Measurements from ENCODE around the gene NEURL1B.

The NEURL1B gene

DNA sequence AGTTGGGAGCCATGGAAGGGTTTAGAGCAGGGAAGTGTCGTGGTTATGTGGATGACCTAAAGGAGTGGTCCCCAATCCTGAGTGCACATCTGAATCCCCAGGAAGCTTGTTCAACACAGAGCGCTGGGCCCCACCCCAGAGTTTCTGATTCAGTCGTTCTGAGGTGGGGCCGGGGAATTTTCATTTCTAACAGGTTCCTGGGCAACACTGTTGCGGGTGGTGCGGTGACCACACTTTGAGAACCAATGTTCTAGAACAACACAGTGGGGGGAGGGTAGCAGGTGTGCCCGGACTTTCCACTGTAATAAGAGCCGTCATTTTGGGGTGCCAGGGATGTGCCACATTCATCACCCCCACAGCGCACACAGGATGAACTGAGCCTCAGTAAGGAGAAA, 90.6 kb downstream of the NEURL1B start:
- DNase-seq (ENCODE audit: low read depth), result no peak
- TF ChIP-seq, protein P1, sequence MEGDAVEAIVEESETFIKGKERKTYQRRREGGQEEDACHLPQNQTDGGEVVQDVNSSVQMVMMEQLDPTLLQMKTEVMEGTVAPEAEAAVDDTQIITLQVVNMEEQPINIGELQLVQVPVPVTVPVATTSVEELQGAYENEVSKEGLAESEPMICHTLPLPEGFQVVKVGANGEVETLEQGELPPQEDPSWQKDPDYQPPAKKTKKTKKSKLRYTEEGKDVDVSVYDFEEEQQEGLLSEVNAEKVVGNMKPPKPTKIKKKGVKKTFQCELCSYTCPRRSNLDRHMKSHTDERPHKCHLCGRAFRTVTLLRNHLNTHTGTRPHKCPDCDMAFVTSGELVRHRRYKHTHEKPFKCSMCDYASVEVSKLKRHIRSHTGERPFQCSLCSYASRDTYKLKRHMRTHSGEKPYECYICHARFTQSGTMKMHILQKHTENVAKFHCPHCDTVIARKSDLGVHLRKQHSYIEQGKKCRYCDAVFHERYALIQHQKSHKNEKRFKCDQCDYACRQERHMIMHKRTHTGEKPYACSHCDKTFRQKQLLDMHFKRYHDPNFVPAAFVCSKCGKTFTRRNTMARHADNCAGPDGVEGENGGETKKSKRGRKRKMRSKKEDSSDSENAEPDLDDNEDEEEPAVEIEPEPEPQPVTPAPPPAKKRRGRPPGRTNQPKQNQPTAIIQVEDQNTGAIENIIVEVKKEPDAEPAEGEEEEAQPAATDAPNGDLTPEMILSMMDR (conservative IDR thresholded peaks at IDR 0.05; ENCODE audit: low read depth, low read length), result no peak
- no peak overlapping the region for H3K4me3 ChIP-seq (ENCODE audit: low read length)

DNA sequence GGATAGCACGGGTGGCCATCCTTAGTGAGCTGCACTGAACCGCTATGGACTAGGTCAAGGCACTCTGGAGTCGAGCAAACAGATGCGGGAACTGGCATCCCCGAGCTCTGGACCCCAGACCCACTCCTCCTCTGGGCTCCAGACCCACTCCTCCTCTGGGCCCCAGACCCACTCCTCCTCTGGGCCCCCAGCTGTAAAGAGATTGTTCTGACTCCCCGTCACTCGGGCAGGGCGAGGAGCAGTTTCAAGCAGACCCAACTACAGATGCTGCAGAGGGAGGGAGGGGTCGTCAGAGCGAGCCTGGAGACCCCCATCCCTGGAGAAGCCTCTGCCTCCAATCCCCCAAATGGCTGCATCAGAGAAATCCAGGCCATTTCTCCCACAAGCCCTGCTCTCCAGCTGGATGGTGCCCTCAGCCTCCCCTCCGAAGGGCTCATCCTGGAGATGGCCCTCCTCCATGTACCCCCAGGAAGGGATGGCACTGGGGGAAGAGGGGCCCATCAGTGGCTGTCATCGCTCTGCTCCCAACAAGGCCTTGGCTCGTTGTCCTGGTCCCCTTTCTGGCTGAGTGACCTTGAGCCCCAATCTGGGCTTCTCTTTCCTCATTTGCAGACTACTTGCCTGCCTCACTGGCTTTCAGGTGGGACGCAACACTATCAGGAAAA, 91.3 kb downstream of the NEURL1B start:
- TF ChIP-seq, protein P1 (conservative IDR thresholded peaks at IDR 0.05; ENCODE audit: low read depth, low read length), result no peak
- H3K4me3 ChIP-seq (ENCODE audit: low read length), result no peak overlapping the region
- no peak for DNase-seq (ENCODE audit: low read depth)

DNA sequence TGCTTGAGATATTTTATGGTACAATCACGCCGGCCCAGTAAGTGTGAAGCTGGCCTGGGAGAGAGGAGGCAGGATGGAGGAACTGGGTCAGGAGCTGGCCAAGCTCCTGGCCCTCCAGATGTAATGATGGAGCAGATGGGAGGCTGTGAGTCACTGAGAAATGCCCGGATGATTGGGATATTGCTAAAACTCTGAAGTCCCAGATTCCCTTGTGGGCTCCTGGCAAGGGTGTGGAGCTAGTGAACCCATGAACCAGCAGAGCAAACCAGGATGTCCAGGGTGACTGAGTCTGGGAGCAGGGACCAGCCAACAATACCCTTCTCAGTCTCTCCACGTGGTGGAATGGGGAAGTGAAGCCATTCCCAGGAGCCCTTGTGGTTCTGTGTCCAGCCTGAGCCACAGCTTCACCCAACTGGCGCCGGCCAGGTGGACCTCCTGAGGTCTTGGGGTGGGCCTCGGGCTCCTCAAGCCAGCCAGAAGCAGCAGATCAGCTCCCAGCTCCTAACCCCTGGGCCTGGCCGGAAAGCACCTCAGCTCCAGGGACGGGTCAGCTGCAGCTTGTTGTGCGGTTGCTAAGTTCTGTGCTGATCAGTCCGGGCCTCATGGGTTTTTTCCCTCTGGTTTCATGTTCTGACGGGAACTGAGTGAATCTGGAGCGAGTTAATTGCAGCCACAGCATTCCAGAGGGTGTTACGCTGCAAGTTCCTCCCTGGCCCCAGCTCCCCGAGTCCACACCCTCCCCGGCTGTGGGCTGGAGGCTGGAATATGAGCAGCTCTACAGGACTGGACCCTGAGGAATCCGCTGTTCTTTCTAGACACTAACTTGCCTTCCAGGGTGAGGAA, 92.3 kb downstream of the NEURL1B start:
- peak; percentile 100 for DNase-seq (ENCODE audit: low read depth)
- TF ChIP-seq, protein P1 (conservative IDR thresholded peaks at IDR 0.05; ENCODE audit: low read depth, low read length), result no peak
- no peak overlapping the region for H3K4me3 ChIP-seq (ENCODE audit: low read length)

DNA sequence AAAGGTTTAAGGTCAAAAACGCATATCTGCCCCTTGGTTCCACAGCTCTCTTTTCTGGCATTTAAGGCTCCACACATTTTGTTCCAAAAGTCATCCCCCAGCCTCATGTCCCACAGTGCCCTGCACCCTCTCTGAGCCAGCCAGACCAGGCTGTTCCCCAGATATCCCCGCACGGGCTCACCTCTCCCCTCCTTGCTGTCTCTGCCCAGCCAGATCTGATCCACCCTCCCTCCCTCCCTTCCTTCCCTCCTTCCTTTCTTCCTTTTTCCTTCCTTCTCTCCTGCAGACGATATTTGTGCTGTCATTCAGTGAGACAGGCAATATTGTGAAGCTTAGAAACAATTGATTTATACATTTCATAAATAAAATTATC, 92.9 kb downstream of the NEURL1B start:
- no peak for DNase-seq (ENCODE audit: low read depth)
- TF ChIP-seq, protein P1 (conservative IDR thresholded peaks at IDR 0.05; ENCODE audit: low read depth, low read length), result no peak
- H3K4me3 ChIP-seq (ENCODE audit: low read length), result no peak overlapping the region

DNA sequence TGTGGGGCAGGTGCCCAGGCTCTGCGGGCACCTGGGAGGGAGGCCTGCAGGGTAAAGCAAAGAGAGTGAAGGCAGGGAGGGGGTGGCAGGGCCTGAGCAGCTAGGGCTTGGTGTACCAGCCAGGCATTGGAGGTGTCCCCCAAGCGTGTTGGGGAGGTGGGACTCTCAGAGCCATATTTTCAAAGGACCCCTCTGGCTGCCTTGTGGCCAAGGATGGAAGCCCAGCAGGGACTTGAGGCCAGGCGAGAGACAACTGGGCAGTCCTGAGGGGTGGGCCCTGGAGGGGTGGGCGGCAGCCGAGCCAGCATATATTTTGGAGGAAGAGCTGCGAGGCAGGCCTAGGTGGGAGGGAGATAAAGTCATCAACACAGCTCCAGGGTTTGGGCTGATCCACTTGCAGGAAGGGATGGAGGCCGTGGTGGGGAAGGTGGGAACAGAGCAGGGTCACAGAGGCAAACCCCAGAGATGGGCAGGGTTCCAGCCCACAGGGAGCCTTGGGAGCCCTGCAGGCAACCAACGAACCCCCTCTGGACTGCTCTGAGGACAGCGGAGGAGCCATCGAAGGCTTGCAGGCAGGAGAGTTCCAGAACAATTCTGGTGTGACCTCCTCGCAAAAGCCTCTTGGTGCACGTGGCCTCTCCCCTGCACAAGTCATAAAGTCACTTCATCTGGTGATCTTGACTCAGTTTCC, 94.2 kb downstream of the NEURL1B start:
- H3K4me3 ChIP-seq (ENCODE audit: low read length), result no peak overlapping the region
- no peak for DNase-seq (ENCODE audit: low read depth)

DNA sequence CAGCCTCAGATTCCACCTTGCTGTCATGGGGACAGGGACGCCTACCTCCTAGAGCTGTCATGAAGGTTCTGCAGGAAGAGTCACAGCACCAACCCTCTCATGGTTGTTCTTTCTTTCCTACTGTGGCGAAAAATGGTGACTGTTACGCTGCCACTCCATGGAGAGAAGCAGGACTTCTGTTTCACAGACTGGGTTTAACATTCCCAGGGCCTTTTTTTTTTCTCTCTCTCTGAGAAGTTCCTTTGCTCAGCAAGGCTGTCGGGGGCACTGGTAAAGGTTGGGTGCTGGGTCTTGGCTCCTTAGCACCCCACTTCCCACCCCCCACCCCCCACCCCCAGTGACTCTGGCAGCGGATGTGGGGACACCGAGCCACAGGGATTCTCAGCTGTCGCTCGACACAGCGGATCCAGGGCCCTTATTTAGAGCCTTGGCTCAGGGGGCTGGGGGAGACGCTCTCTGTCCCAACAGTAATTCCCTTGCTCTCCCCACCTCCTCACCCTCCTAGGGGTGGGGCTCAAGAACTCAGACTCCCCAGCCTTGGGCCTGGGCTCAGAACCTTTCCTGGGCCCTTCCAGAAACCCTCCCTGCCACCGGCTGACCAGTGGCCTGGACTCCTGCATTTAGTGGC, 95.6 kb downstream of the NEURL1B start:
- no peak for DNase-seq (ENCODE audit: low read depth)
- TF ChIP-seq, protein P1 (conservative IDR thresholded peaks at IDR 0.05; ENCODE audit: low read depth, low read length), result no peak
- H3K4me3 ChIP-seq (ENCODE audit: low read length), result no peak overlapping the region

More for the DNA sequence above, 94.2 kb downstream of the NEURL1B start:
- TF ChIP-seq, protein P1 (conservative IDR thresholded peaks at IDR 0.05; ENCODE audit: low read depth, low read length), result no peak
